GM18867 (cell line): Measurements from ENCODE around the gene RNASEH2A.
"Not testable (repeated sequence)": the region's sequence is repeated elsewhere in the genome, so short reads cannot be mapped to it uniquely, and the experiment has no call there.

Experiments
- ATAC-seq: cut with Tn5 transposase; IDR thresholded peaks from one replicate; pipeline ENCODE4 v1.9.1; 2021; ENCODE audit warnings: mild to moderate bottlenecking, moderate library complexity; ENCODE audit not compliant: unreplicated experiment

Gene RNASEH2A

DNA sequence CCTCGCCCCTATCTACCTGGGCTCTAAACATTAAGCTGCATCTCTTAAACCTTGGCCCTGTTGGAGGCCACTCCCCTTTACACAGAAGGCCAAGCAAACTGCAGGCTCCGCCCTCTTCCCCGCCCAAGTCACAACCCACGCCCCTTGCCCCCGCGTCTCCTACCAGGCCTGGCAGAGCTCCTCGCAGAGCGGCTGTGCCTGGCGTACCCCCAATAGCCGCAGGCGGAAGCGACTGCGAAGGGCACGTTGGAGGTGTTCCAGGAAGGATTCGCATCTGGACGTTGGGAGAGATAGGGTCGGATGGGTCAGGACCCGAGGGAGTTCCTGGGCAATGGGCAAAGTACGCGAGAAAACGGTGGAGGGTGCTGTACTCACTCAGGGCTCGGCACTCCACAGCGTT, 22.1 kb downstream of the RNASEH2A start:
- no peak for ATAC-seq

GRCh38 chr19:12833418-12833737, 27.0 kb downstream of the RNASEH2A start:
- no peak for ATAC-seq

GRCh38 chr19:12833738-12834565, 27.6 kb downstream of the RNASEH2A start:
- ATAC-seq = no peak

- ATAC-seq = no peak
Measured at GRCh38 chr19:12834566-12834943, 28.2 kb downstream of the RNASEH2A start, which contains the start of gene RTBDN. Gene RTBDN, minus strand, starts transcription at chr19:12834579. Its CDS starts 4,600 bp downstream, at chr19:12829979.

DNA sequence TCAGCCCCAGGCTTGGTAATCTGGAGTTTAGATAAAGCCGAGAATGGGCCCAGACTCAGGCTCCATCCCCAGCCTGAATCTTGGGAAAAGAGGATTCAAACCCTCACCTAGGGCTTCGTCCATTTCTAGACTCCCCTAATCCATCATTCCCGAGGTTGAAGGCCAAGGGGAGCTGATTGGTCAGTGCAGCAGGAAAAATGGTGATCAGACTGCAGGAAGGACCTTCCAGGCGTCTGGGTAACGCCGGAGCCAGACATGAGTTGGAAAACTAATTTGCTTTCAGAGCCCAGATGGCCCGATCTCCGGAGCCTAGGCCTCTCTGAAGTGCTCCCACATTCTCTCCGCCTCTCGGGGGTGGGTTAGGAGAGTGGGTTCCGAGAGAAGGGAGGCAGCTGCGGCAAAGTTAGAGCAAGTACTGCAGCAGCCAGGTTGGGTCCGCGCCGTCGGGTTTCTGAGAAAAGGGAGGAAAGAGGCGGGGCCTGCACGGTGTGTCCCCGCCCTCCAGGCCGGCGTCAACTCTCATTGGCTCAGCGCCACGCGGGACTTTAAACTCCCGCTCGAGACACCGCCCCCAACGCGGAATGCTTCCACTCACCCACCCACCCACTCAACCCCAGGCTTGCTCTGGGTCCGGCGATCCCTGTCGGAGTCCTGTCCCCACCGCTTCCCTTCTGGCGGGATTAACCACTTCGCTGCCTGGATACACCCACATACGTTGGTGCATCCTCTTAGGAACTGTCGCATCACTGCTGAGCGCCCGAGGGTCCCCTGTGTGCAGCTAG, 28.8 kb downstream of the RNASEH2A start:
- ATAC-seq = no peak

- no peak for ATAC-seq
Measured at GRCh38 chr19:12836529-12836863, 30.1 kb downstream of the RNASEH2A start.

DNA sequence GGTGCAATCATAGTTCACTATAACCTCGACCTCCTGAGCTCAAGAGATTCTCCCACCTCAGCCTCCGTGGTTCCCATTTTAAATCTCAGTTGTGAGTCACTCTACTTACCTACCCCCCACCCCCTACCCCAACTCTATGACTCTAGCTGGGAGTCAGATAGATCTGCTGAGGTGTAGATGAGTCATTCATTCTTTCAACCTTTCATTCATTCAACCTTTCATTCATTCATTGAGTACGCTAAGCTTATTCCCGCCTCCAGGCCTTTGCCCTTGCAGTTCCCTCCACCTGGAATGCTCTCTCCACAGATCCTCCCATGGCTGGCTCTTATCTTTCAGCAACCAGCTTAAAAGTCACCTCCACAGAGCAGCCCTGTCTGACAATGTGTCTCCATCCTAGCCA, 30.8 kb downstream of the RNASEH2A start:
- no peak for ATAC-seq

DNA sequence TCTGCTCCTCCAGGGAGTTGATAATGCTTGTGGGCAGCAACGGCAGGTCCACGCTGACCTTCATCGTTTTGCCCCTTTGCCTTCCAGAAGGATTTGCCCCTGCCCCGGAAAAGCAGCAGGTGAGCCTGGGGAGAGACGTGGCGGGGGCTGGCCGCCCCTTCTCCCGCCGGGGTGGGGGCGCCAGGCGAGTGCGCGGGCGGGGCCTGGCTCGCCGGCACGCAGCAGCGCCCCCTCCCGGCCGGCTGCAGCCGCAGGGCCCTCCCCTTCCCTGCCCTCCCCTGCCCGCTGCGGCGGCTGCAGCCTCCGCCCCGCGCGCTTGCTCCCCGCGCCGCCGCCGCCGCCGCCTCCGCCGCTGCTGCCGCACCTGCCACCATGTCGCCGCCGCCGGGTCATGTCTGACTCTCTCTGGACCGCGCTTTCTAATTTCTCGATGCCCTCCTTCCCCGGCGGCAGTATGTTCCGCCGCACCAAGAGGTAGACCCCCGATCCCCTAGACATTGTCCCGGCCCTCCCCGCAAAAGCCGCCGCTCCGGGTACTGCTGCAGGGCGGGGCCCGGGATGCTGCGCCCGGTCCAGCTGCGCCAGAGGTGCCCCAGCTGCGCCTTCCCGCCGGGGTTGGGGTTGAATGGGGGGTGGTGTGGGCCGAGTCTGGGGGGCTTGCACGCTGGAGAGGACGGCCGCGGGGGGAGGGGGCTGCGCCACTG, 31.9 kb downstream of the RNASEH2A start, which contains the start of gene MAST1:
TSS of gene MAST1 (plus strand) at position 334 of the 704 bp plus-strand sequence. CDS start at position 392, 58 bp downstream.
- ATAC-seq = no peak

DNA sequence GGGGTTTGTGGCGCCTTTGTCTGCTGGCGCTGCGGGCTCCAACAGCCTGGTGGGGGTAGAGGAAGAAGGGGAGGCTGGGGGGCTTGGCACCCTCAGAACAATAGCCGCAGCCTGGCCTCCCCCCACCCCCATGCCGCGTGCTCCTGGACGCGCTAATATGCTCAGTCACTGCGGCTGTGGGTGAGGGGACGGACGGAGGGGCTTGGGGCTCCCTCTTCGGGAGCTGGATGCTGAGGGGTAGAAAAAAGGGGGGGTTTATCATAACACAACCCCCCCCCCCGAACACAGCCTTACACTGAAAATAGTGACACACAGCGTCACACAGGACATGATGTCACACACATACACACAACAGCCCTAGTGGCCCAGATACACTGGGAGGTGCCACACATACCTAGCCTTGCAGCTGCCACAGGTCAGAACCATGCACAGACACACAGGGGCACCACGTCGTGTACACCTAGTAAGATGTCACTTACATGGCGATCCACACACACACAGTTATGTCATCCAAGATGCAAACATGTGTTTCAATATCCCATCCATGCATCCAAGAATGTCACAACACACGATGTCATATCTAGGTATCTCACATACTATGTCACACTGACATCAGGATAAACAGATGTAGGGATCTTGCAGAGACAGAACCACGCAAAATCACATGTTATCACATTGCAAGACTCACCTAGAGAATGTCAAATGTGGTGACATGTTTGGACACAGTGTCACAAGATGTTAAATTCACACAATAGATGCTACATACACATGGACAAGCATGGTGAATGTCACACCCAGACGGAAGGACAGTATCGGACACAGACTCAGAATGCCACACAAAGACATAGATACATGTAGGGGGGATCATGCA, 32.7 kb downstream of the RNASEH2A start:
- no peak for ATAC-seq

GRCh38 chr19:12840091-12841079, 34.0 kb downstream of the RNASEH2A start:
- no peak for ATAC-seq

DNA sequence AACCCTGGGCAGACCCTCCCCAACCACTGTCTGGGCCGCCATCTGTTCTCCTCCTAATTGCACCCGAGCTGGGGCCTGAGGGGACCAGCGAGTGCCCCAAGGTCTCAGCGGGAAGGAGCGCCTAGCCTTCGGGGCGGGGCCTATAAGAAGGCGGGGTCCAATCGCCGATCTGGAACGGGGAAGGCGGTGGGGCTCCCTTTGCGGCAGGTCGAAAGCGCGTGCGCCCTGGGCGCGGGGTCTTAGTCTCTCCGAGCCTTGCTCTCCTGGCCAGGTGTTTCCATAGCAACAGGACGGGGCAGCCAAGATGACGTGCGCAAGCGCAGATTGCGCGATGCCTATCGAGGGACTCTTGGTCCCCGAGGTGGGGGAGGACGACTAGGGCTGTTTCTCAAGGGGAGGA, 34.7 kb downstream of the RNASEH2A start:
- ATAC-seq = no peak

- no peak for ATAC-seq
Measured at GRCh38 chr19:12842511-12842910, 36.1 kb downstream of the RNASEH2A start.

- ATAC-seq = no peak
Measured at GRCh38 chr19:12843328-12843727, 36.9 kb downstream of the RNASEH2A start.

DNA sequence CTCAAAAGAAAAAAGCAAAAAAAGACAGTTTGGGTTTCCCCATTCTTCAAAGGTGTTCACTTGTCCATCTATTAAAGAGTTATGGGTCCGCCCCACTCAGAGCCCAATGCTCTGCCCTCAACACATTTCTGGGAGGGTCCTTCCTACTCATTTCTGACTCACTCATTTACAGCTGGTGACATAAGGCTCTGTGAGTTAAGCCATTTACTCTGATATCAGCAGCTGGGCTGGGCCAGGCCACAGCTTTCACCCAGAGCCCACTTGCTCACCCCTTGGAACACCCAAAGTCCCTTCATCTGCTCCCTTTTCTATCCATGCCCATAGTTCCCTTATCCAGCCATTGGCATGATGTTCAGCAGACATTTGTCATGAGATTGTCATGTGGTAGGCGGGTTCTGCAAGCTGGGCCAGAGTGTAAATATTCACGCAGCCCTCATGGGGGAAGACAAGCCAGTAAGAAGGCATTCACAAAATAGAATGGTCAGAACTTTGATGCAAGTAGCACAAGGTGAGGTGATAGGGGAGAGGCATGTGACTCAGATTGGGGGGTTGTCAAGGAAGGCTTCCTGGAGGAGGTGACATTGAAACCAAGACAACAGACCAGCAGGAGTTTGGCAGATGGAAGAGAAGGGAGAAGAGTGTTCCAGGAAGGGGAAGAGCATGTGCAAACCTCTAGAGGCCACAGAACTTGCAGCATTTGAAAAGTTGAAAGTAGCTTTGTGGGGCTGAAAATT, 37.8 kb downstream of the RNASEH2A start:
- no peak for ATAC-seq

DNA sequence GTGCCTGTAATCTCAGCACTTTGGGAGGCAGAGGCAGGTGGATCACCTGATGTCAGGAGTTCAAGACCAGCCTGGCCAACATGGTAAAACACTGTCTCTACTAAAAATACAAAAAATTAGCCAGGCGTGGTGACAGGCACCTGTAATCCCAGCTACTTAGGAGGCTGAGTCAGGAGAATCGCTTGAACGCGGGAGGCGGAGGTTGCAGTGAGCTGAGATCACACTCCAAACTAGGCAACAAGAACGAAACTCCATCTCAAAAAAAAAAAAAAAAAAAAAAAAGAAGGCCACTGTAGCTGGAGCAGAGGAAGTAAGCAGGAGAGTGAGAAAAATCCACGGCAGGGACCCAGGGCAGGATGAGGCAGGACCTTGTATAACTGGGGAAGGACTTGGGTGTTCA, 40.2 kb downstream of the RNASEH2A start:
- ATAC-seq = not testable (repeated sequence)

DNA sequence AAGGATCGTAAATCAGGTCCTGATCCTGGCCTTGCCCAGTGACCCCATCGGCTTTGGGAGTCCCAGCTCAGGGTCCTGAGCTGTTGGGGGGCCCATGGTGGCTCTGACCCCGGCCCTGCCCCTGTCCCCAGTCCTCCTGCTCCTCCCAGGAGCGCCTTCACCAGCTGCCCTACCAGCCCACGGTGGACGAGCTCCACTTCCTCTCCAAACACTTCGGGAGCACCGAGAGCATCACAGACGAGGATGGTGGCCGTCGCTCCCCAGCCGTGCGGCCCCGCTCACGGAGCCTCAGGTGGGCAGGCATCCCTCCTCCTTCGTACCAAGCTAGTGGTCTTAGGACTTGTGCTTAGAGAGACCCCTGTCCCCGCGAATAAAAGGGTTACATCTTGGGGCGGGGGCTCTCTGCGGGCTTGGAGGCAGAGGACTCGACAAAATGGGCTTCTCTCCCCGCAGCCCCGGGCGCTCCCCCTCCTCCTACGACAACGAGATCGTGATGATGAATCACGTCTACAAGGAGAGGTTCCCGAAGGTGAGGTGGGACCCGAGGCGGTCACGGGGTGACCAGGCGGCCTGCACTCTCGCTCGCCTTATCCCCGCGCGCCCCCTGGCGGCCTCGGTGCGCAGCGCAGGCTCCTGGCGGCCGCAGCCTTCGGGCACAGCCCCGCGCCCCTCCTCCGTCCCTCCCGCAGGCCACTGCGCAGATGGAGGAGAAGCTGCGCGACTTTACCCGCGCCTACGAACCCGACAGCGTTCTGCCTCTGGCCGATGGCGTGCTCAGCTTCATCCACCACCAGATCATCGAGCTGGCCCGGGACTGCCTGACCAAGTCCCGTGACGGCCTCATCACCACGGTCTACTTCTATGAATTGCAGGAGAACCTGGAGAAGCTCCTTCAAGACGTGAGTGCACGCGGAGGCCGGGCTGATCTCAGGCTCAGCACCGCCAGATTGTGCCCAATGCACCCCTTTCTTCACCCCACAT, 41.1 kb downstream of the RNASEH2A start:
- ATAC-seq = peak; percentile 65

DNA sequence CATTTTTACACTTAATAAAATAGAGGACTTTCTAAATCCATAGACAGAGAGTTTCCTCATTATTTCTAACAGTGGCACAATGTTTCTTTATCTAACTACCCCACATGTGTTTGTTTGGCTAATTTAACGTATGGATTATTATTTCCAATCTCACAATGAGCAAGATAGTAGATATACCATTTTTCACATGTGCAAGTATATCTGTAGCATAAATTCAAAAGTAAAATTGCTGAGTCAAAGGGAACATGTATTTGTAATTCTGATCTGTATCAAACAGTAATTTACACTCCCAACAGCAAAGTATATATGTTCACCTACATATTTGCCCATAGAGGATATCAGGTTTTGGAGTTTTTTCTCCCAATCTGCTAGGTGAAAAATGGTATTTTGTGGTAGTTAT, 50.3 kb downstream of the RNASEH2A start:
- no peak for ATAC-seq
